HTR-8/SVneo (cell line): Measurements from ENCODE around the gene PDSS2.
"Not testable (repeated sequence)": the region's sequence is repeated elsewhere in the genome, so short reads cannot be mapped to it uniquely, and the experiment has no call there.

Experiments
- DNase-seq: peaks from one replicate; pipeline ENCODE4 v3.0.0; 2011; ENCODE audit warnings: low spot score, mixed read lengths; ENCODE audit not compliant: insufficient read length
- FAIRE-seq: peaks from 2 replicates; lab custom pipeline; 2011; peaks lifted over from hg19 to GRCh38; lab: Jason Lieb, UNC

The PDSS2 gene

GRCh38 chr6:107383705-107384104 is 75.7 kb downstream of the PDSS2 start:
- DNase-seq: no peak
- FAIRE-seq: no peak

GRCh38 chr6:107374264-107374663 is 85.1 kb downstream of the PDSS2 start:
- DNase-seq (no peak), FAIRE-seq (no peak)

- FAIRE-seq: no peak
- DNase-seq: no peak
Measured at GRCh38 chr6:107369493-107369892, 89.9 kb downstream of the PDSS2 start.

GRCh38 chr6:107368471-107368870 is 90.9 kb downstream of the PDSS2 start:
- no peak for DNase-seq
- FAIRE-seq: no peak

- not testable (repeated sequence) for FAIRE-seq, DNase-seq
Measured at GRCh38 chr6:107364173-107364572, 95.2 kb downstream of the PDSS2 start.

GRCh38 chr6:107361753-107362604 is 97.4 kb downstream of the PDSS2 start:
- DNase-seq (peak; percentile 27), FAIRE-seq (peak; percentile 46)

- FAIRE-seq: no peak
- no peak for DNase-seq
Measured at GRCh38 chr6:107360476-107360875, 98.9 kb downstream of the PDSS2 start.

GRCh38 chr6:107357842-107358241 is 101.5 kb downstream of the PDSS2 start:
- DNase-seq (no peak), FAIRE-seq (no peak)

GRCh38 chr6:107357031-107357430 is 102.3 kb downstream of the PDSS2 start:
- no peak for FAIRE-seq
- DNase-seq: no peak

GRCh38 chr6:107355659-107356058 is 103.7 kb downstream of the PDSS2 start:
- DNase-seq: no peak
- no peak for FAIRE-seq

GRCh38 chr6:107354451-107354850 is 104.9 kb downstream of the PDSS2 start:
- FAIRE-seq (no peak), DNase-seq (no peak)

GRCh38 chr6:107353773-107354382 is 105.5 kb downstream of the PDSS2 start:
- no peak for FAIRE-seq
- no peak for DNase-seq

GRCh38 chr6:107348224-107348623 is 111.1 kb downstream of the PDSS2 start:
- no peak for FAIRE-seq

GRCh38 chr6:107345393-107345792 is 114.0 kb downstream of the PDSS2 start:
- DNase-seq: no peak
- no peak for FAIRE-seq

More at GRCh38 chr6:107348224-107348623, 111.1 kb downstream of the PDSS2 start:
- no peak for DNase-seq

- DNase-seq (no peak), FAIRE-seq (no peak)
Measured at GRCh38 chr6:107344981-107345380, 114.4 kb downstream of the PDSS2 start.

GRCh38 chr6:107344383-107344782 is 115.0 kb downstream of the PDSS2 start:
- no peak for DNase-seq
- FAIRE-seq: no peak

GRCh38 chr6:107342144-107342543 is 117.2 kb downstream of the PDSS2 start:
- DNase-seq (no peak), FAIRE-seq (no peak)

- no peak for DNase-seq
Measured at GRCh38 chr6:107340881-107341280, 118.5 kb downstream of the PDSS2 start.

GRCh38 chr6:107337191-107337741 is 122.1 kb downstream of the PDSS2 start:
- FAIRE-seq: no peak
- no peak for DNase-seq

More at GRCh38 chr6:107340881-107341280, 118.5 kb downstream of the PDSS2 start:
- no peak for FAIRE-seq

GRCh38 chr6:107334026-107334425 is 125.3 kb downstream of the PDSS2 start:
- DNase-seq (no peak), FAIRE-seq (no peak)

- FAIRE-seq: no peak
- DNase-seq: no peak
Measured at GRCh38 chr6:107333491-107333890, 125.9 kb downstream of the PDSS2 start.
